Fibroblast of lung (primary cell): ENCODE data around the gene DDX50. TPM values are rescaled to one million over a fixed set of nuclear protein-coding genes. Genes with fewer than 3 reads are reported as not detected.

Experiments
- DNase-seq, 2 donors: peaks; one replicate each; pipeline versions ENCODE4 v3.0.0 to v3.0.0-alpha.2; 2010; ENCODE audit warnings: low read depth in 2 of 2
- H2AFZ ChIP-seq: 2 replicates; pipeline ENCODE4 v1.5.1; 2012; ENCODE audit warnings: low read length, control low read depth, inconsistent platforms
- H3K27ac ChIP-seq: 2 replicates; pipeline ENCODE4 v1.5.1; 2011; ENCODE audit warnings: low read length, control low read depth; ENCODE audit not compliant: insufficient read depth
- H3K27me3 ChIP-seq: 2 replicates; pipeline ENCODE4 v1.5.1; 2011; ENCODE audit warnings: mild to moderate bottlenecking, low read length; ENCODE audit not compliant: control insufficient read depth, insufficient read depth
- H3K36me3 ChIP-seq: 2 replicates; pipeline ENCODE4 v1.5.1; 2011; ENCODE audit warnings: low read length; ENCODE audit not compliant: control insufficient read depth, insufficient read depth
- H3K4me1 ChIP-seq: 2 replicates; pipeline ENCODE4 v1.5.1; 2011; ENCODE audit warnings: low read length; ENCODE audit not compliant: control insufficient read depth, insufficient read depth; ENCODE audit errors: extremely low read depth
- H3K4me2 ChIP-seq: 2 replicates; pipeline ENCODE4 v1.5.1; 2011; ENCODE audit warnings: low read length, control low read depth; ENCODE audit not compliant: insufficient read depth; ENCODE audit errors: extremely low read depth
- H3K4me3 ChIP-seq, 4 experiments: fragments of 200-600 bp in 1 of 4; sonication (generic) in 1 of 4; replicated peaks in 1 of 4; 2 replicates each; pipeline ENCODE4 v1.5.1; 2011 to 2016; ENCODE audit warnings: low read length in 4 of 4, low read depth in 3 of 4, mild to moderate bottlenecking in 3 of 4, control low read depth in 2 of 4, inconsistent platforms in 1 of 4, mixed read lengths in 1 of 4; ENCODE audit not compliant: insufficient read depth in 1 of 4; ENCODE audit errors: control extremely low read depth in 1 of 4
- H3K79me2 ChIP-seq: 2 replicates; pipeline ENCODE4 v1.5.1; 2012; ENCODE audit warnings: mild to moderate bottlenecking, low read length, inconsistent platforms; ENCODE audit not compliant: control insufficient read depth, insufficient read depth
- H3K9ac ChIP-seq: 2 replicates; pipeline ENCODE4 v1.5.1; 2011; ENCODE audit warnings: mild to moderate bottlenecking, low read length, control low read depth; ENCODE audit not compliant: insufficient read depth
- H3K9me3 ChIP-seq: 2 replicates; pipeline ENCODE4 v1.5.1; 2012; ENCODE audit warnings: low read depth, low read length; ENCODE audit not compliant: control insufficient read depth, insufficient read depth
- H4K20me1 ChIP-seq: 2 replicates; pipeline ENCODE4 v1.5.1; 2011; ENCODE audit warnings: low read length; ENCODE audit not compliant: control insufficient read depth, insufficient read depth; ENCODE audit errors: extremely low read depth
- CTCF ChIP-seq, 2 donors: IDR thresholded peaks in 1 of 2; conservative IDR thresholded peaks in 1 of 2; 1 replicate in 1 of 2; 2 replicates in 1 of 2; pipeline ENCODE4 v1.5.1; 2011 to 2012; ENCODE audit warnings: low read length in 2 of 2, control low read depth in 1 of 2, inconsistent platforms in 1 of 2, low read depth in 1 of 2, mild to moderate bottlenecking in 1 of 2
- EZH2 ChIP-seq: IDR thresholded peaks from 2 replicates; pipeline ENCODE4 v1.5.1; 2012; ENCODE audit warnings: low read length, control low read depth, mild to moderate bottlenecking; ENCODE audit errors: missing control alignments
- polyA plus RNA-seq, 2 donors: library from polyadenylated mRNA; depleted of rRNA in 1 of 2; stranded (reverse) in 1 of 2; unstranded in 1 of 2; fragments of >200 nt; gene quantifications; 2 replicates each; pipeline ENCODE4 v1.2.1, GENCODE V29; 2011 to 2012; ENCODE audit warnings: missing spikeins in 1 of 2
- total RNA-seq: library from RNA; depleted of rRNA; stranded (reverse); fragments of >200 nt; gene quantifications from 2 replicates; pipeline ENCODE4 v1.2.1, GENCODE V29; 2014

The DDX50 gene
- total and polyA plus RNA-seq, 2 donors (not counting 1 experiment from before 2014, with no cell fraction given) = 48.6 to 69.7 TPM

- Histone ChIP-seq H4K20me1 (no peaks in the 10 kb centered on the region), H3K27ac (peak overlapping the region; percentile 70)
These were observed 91.7 kb downstream of the DDX50 start for GRCh38 chr10:68992636-68993440.

More at GRCh38 chr10:68992636-68993440, 91.7 kb downstream of the DDX50 start:
- Histone ChIP-seq H3K9me3 (no peaks in the 10 kb centered on the region), H2AFZ (no peak overlapping the region), H3K27me3 (no peaks in the 10 kb centered on the region), H3K4me1 (peaks cover 11% of the 10 kb centered on the region), H3K79me2 (peaks cover 79% of the 10 kb centered on the region), H3K4me2 (peak overlapping the region; percentile 69), H3K9ac (peak overlapping the region; percentile 10), H3K4me3 (peak overlapping the region in 2 of 4 experiments; percentile 2 to 35), H3K36me3 (no peaks in the 10 kb centered on the region)
- TF ChIP-seq CTCF (conservative IDR thresholded peaks at IDR 0.05 in 1 of 2, IDR thresholded peaks at IDR 0.05 in 1 of 2; ENCODE audit: low read depth in 1 of 2, low read length in 2 of 2) (no peak), EZH2 (no peak)
- DNase-seq = peak; percentile 95 to 97

Other genes with a start within 250 kb of the DDX50 start
- 21.1 and 24.9 TPM in 2 replicates for gene CCAR1, start 180.1 kb upstream of the DDX50 start, total RNA-seq
- gene CCAR1, start 180.1 kb upstream of the DDX50 start, polyA plus RNA-seq = 54.9 and 62.6 TPM in 2 replicates
- gene STOX1, start 73.8 kb upstream of the DDX50 start, total RNA-seq = under 0.01 TPM in 2 replicates
- 0.05 and 0.08 TPM in 2 replicates for gene STOX1, start 73.8 kb upstream of the DDX50 start, polyA plus RNA-seq
- 52.4 and 54.2 TPM in 2 replicates for gene DDX21, start 54.9 kb downstream of the DDX50 start, total RNA-seq
- 67.9 and 78.2 TPM in 2 replicates for gene DDX21, start 54.9 kb downstream of the DDX50 start, polyA plus RNA-seq
- gene KIFBP, start 87.5 kb downstream of the DDX50 start, total RNA-seq = 25.9 and 29.7 TPM in 2 replicates
- gene KIFBP, start 87.5 kb downstream of the DDX50 start, polyA plus RNA-seq = 60.2 and 62.0 TPM in 2 replicates
- gene SRGN, start 186.8 kb downstream of the DDX50 start, total RNA-seq = 147 and 363 TPM in 2 replicates
- gene SRGN, start 186.8 kb downstream of the DDX50 start, polyA plus RNA-seq = 71.9 and 83.9 TPM in 2 replicates
- gene VPS26A, start 222.9 kb downstream of the DDX50 start, total RNA-seq = 38.0 and 44.1 TPM in 2 replicates
- 51.3 and 57.1 TPM in 2 replicates for gene VPS26A, start 222.9 kb downstream of the DDX50 start, polyA plus RNA-seq